ENCODE measurements around the gene SUPT20HL1.

Gene SUPT20HL1

GRCh38 chrX:24396236-24396930 lies 35.9 kb downstream of the SUPT20HL1 start:
- DNase-seq (ENCODE audit: low read depth in 2 of 2, low spot score in 1 of 2): no peak

GRCh38 chrX:24396931-24397279 lies 36.5 kb downstream of the SUPT20HL1 start:
- DNase-seq (ENCODE audit: low read depth in 2 of 2, low spot score in 1 of 2): no peak

- DNase-seq (ENCODE audit: low read depth in 2 of 2, low spot score in 1 of 2): no peak
These were observed 38.3 kb downstream of the SUPT20HL1 start for GRCh38 chrX:24398766-24399165.

- no peak for DNase-seq (ENCODE audit: low read depth in 2 of 2, low spot score in 1 of 2)
These were observed 39.1 kb downstream of the SUPT20HL1 start for GRCh38 chrX:24399550-24399949.

GRCh38 chrX:24405959-24406358 lies 45.5 kb downstream of the SUPT20HL1 start:
- no peak for DNase-seq (ENCODE audit: low read depth in 2 of 2, low spot score in 1 of 2)

All from stimulated activated CD8-positive, alpha-beta memory T cell treated with anti-CD3 and anti-CD28 coated beads, Interleukin-4, amount 100 ng/mL, for 1 hour (primary cell).